ENCODE measurements around the gene ICA1L.

The ICA1L gene

DNA sequence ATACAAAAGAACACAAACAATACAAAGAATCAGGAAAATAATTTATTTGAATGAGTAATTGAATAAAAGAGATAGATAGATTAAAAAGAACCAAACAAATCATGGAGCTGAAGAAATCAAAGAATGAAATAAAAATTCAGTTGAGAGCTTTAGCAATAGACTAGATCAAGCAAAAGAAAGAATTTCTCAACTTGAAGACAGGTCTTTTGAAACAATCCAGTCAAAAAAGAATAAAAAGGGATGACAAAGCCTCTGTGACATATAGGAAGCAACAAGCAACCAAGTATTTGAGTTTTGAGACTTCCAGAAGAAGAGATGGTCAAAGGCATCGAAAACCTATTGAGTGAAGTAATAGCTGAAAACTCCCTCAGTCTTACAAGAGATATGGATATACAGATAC lies 128.0 kb downstream of the ICA1L start:
- DNase-seq (ENCODE audit: low read depth in 2 of 3, low spot score in 1 of 3) = no peak

DNA sequence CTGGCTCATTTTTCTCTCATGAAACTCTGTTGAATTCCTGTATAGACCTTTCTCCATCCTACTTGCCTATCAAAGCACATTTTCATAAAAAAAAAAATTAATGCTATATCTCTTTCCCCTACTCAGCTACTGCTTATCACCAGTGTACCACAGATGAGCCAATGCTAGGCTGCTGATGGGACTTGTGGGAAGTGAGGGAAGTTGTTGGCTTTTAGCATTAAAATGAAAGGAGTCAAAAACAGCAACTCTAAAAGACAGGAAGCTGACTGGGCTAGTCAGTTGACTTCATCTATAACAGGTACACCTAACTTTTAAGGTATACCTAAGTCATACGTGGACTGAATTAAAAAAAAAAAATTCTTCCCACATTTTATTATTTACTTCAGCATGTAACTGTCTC lies 134.7 kb downstream of the ICA1L start:
- no peak for DNase-seq (ENCODE audit: low read depth in 2 of 3, low spot score in 1 of 3)

DNA sequence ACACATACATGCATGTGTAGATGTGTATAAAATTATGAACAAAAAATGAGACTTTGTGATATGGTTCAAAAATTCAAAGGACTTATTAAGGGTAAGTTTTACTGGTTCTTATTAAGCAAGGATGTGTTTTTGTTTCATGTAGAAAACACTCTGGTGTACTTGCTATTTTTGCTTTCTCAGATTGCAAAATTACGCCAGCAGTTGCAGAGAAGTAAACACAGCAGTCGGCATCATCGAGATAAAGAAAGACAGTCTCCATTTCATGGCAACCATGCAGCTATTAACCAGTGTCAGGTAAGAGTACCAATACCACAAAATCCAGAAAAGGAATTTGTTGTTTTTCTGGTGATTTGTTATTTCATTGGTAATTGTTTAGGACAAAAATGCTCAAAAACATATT lies 145.5 kb downstream of the ICA1L start:
- no peak for DNase-seq (ENCODE audit: low read depth in 2 of 3, low spot score in 1 of 3)

DNA sequence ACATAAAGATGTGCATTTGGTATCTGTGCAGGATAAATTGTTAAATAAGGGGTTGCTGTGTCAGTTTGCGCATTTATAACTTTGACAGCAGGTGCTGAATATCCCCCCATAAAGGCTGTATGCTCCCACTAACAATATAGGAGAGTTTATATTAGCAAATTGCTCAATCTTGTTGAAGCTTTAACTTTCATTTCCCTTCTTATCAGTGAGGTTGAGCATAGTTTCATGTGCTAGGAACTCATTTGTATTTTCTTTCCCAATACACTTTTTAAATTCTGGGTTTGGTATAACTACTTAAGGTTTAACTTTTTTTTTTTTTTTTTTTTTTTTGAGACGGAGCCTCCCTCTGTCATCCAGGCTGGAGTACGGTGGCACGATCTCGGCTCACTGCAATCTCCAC lies 147.8 kb downstream of the ICA1L start:
- DNase-seq (ENCODE audit: low read depth in 2 of 3, low spot score in 1 of 3) = no peak

All from stimulated activated CD4-positive, alpha-beta T cell treated with anti-CD3 and anti-CD28 coated beads, Interleukin-12 subunit alpha, Interleukin-12 subunit beta, amount 100 ng/mL, for 48 hours (primary cell).